Stimulated activated CD8-positive, alpha-beta memory T cell treated with anti-CD3 and anti-CD28 coated beads, Interleukin-7, amount 100 ng/mL, for 24 hours (primary cell): ENCODE measurements around the gene RNF34.
"Not testable (repeated sequence)": the region's sequence is repeated elsewhere in the genome, so short reads cannot be mapped to it uniquely, and the experiment has no call there.

Source experiments
- DNase-seq: peaks from one replicate; pipeline ENCODE4 v3.0.0-alpha.2; 2020; ENCODE audit warnings: low read depth

The RNF34 gene

GRCh38 chr12:121399391-121400331 lies at the start of gene RNF34:
Gene RNF34 (plus strand): TSS chr12:121400118. CDS start chr12:121400213, 95 bp downstream.
- DNase-seq, result peak; percentile 96

GRCh38 chr12:121351820-121352681 lies 47.9 kb upstream of the RNF34 start, which contains the start of gene ANAPC5:
Gene ANAPC5 (minus strand): TSS chr12:121352411. CDS start chr12:121352340, 71 bp downstream.
- DNase-seq, result peak; percentile 72

- no peak for DNase-seq
Measured at GRCh38 chr12:121352682-121353018, 47.3 kb upstream of the RNF34 start.

DNA sequence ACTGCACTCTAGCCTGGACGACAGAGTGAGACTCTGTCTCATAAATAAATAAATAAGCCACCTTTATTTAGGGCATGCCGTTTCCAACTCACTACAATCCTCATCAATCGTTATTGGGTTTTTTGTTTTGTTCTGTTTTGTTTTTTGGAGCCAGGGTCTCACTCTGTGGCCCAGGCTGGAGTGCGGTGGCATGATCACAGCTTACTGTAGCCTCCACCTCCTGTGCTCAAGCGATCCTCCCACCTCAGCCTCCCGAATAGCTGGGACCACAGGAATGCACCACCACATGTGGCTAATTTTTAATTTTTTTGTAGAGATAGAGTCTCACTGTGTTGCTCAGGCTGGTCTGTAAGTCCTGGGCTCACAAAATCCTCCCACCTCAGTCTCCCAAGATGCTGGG lies 44.1 kb upstream of the RNF34 start:
- no peak for DNase-seq

DNA sequence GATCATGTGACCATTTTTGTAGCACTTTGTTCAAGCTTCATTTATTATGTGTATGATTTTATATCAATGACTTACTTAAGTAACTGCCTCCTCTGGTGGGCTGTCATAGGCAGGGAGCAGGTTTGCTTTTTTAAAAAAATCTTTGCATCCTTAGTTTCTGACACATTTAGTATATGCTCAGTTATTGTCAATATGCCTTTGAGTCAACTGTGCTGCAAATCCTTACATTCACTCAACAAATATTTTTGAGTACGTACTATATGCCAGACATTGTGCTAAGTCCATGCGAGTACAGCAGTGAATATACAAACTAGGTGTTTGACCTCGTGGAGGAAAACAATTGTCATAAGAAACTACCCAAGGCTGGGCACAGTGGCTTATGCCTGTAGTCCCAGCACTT lies 43.3 kb upstream of the RNF34 start:
- DNase-seq, result no peak

DNA sequence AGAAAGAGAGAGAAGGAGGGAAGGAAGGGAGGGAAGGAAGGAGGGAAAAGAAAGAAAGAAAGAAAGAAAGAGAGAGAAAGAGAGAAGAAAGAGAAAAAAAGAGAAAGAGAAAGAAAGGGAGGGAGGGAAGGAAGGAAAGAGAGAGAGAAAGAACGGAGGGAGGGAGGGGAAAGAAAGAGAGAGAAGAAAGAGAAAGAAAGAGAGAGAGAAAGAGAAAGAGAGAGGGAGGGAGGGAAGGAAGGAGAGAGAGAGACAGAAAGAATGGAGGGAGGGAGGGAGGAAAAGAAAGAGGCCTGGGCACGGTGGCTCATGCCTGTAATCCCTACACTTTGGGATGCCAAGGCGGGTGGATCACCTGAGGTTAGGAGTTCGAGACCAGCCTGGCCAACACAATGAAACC lies 42.6 kb upstream of the RNF34 start:
- DNase-seq, result no peak

GRCh38 chr12:121358073-121358472 lies 41.8 kb upstream of the RNF34 start:
- DNase-seq, result no peak

DNA sequence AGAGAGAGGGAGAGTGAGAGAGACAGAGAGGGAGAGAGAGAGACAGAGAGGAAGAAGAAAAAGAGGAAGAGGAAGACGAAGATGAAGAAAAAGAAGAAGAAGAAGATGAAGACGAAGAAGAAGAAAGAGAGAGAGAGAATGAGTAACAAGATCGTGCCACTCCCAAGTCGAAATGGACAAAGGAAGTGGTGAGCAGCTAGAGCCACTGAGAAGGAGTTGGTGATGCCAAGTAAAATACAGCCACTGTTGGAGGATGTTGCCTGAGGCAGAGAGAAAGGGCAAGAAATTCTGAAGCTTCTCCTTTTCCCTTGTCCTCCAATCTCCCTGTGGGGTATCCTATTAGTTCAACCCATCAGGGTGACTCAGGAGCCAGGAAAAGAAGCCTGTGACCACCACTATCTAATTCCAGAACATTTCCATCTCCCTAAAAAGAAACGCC lies 35.2 kb upstream of the RNF34 start:
- DNase-seq, result no peak

- no peak for DNase-seq
Measured at GRCh38 chr12:121365416-121366062, 34.4 kb upstream of the RNF34 start.

DNA sequence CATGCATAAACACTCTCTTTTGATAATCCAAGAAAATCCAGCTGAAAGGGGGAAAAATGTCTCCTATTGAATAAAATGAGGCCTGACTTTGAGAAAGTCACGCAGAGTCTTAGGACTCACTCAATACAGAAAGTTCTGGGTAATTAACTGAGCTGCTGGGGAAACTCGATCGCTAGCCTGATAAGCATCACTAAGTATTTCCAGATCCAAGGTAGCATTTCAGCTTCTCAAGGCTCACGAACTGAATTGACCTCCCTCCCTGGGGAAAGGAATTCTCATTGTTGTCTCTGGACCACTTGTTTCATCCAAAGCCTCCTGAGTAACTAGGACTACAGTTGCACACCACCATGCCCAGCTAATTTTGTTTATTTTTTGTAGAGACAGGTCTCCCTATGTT lies 33.9 kb upstream of the RNF34 start:
- no peak for DNase-seq

DNA sequence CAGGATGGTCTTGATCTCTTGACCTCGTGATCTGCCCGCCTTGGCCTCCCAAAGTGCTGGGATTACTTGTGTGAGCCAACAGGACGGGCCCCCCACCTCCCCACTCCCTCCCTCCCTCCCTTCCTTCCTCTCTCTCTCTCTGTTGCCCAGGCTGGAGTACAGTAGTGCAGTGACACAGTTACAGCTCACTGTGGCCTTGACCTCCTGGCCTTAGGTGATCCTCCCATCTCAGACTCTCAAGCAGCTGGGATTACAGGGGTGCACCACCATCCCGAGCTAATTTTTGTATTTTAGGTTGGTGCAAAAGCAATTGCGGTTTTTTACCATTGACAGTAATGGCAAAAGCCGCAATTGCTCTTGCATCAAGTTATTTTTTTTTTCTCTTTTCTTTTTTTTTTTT lies 28.5 kb upstream of the RNF34 start:
- DNase-seq, result no peak

DNA sequence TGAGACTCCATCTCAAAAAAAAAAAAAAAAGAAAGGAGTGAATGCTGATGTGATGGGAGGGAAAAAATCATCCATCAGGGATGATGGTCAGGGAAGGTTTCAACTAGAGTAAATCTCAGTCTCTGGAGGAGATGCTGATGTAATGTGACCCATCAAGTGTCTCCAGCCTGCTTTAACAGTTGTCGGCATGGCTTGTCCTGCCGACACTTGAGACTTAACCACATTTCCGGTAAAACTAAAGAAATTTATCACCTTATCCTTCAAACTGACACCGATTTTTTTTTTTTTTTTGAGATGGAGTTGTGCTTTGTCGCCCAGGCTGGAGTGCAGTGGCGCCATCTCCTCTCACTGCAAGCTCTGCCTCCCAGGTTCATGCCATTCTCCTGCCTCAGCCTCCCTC lies 26.2 kb upstream of the RNF34 start:
- no peak for DNase-seq

- not testable (repeated sequence) for DNase-seq
Measured at GRCh38 chr12:121374336-121374735, 25.6 kb upstream of the RNF34 start.

DNA sequence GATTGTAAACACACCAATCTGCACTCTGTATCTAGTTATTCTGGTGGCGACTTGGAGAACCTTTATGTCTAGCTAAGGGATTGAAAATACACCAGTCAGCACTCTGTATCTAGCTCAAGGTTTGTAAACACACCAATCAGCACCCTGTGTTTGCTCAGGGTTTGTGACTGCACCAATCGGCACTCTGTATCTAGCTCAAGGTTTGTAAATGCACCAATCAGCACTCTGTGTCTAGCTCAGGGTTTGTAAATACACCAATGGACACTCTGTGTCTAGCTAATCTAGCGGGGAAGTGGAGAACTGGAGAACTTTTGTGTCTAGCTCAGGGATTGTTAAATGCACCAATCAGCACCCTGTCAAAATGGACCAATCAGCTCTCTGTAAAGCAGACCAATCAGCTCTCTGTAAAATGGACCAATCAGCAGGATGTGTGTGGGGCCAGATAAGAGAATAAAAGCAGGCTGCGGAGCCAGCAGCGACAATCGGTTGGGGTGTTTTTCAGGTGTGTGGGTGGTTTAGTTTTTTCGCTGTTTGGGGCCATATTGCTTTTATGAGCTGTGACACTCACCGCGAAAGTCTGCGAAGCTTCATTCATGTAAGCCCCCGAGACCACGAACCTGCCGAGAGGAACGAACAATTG lies 24.9 kb upstream of the RNF34 start:
- not testable (repeated sequence) for DNase-seq

- DNase-seq, result no peak
Measured at GRCh38 chr12:121376754-121377697, 22.9 kb upstream of the RNF34 start.

- DNase-seq, result no peak
Measured at GRCh38 chr12:121378736-121379135, 21.2 kb upstream of the RNF34 start.

- DNase-seq, result no peak
Measured at GRCh38 chr12:121379945-121380344, 20.0 kb upstream of the RNF34 start.

GRCh38 chr12:121383601-121384021 lies 16.3 kb upstream of the RNF34 start:
- DNase-seq, result no peak

DNA sequence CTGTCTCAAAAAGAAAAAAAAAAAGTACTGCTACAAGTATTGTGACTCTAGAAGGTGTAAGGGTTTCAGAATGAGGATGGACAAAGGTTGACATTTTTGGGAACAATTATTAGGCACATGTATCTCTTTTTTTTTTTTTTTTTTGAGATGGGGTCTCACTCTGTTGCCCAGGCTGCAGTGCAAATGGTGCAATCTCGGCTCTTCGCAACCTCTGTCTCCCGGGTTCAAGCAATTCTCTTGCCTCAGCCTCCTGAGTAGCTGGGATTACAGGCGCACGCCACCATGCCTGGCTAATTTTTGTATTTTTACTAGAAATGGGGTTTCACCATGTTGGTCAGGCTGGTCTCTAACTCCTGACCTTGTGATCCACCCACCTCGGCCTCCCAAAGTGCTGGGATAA lies 15.0 kb upstream of the RNF34 start:
- DNase-seq, result not testable (repeated sequence)

GRCh38 chr12:121388421-121388981 lies 11.4 kb upstream of the RNF34 start:
- DNase-seq, result no peak
